CD4-positive, alpha-beta memory T cell (primary cell): ENCODE results near the gene TCF7L2. TPM values are rescaled to one million over a fixed set of nuclear protein-coding genes. Genes with fewer than 3 reads are reported as not detected.
A peak's percentile ranks its signal among the peaks of the same experiment; 100 is the strongest.

Source experiments
- CTCF ChIA-PET: fragments of 350-600 bp; sonication (Branson Sonifier 250); formaldehyde crosslinking; loops from one replicate; lab custom pipeline; 2021; ENCODE audit warnings: inconsistent platforms; ENCODE audit not compliant: partially characterized antibody; lab: Charles Lee
- POLR2A ChIA-PET: fragments of 350-600 bp; sonication (Branson Sonifier 250); formaldehyde crosslinking; loops from one replicate; lab custom pipeline; 2021; ENCODE audit not compliant: partially characterized antibody; lab: Charles Lee
- DNase-seq, 5 donors: peaks; one replicate each; pipeline versions ENCODE4 v3.0.0 to v3.0.0-alpha.2; 2020 to 2022; ENCODE audit warnings: mixed read lengths in 1 of 5
- H3K27ac ChIP-seq: one replicate; pipeline ENCODE4 v1.7.0; 2013; ENCODE audit warnings: low read depth, low read length
- H3K27me3 ChIP-seq: 2 replicates; pipeline ENCODE4 v1.7.0; 2013; ENCODE audit warnings: mild to moderate bottlenecking, low read length, moderate library complexity; ENCODE audit not compliant: insufficient read depth
- H3K36me3 ChIP-seq: 2 replicates; pipeline ENCODE4 v1.7.0; 2013; ENCODE audit warnings: mild to moderate bottlenecking, low read length, moderate library complexity; ENCODE audit not compliant: insufficient read depth
- H3K4me1 ChIP-seq: 2 replicates; pipeline ENCODE4 v1.7.0; 2013; ENCODE audit warnings: mild to moderate bottlenecking, low read length, moderate library complexity; ENCODE audit not compliant: insufficient read depth
- H3K4me3 ChIP-seq, 2 donors: one replicate each; pipeline ENCODE4 v1.7.0; 2013; ENCODE audit warnings: low read length in 2 of 2, mild to moderate bottlenecking in 1 of 2
- H3K9me3 ChIP-seq, 2 donors: one replicate each; pipeline ENCODE4 v1.7.0; 2013; ENCODE audit warnings: low read length in 2 of 2, control low read depth in 1 of 2; ENCODE audit not compliant: control insufficient read depth in 1 of 2
- H3K27ac Mint-ChIP-seq, 7 donors: one replicate each; pipeline ENCODE4 v1.8.0; 2020 to 2021; ENCODE audit warnings: mixed read lengths in 7 of 7, mild to moderate bottlenecking in 6 of 7, inconsistent platforms in 3 of 7, moderate library complexity in 3 of 7
- H3K27me3 Mint-ChIP-seq, 2 donors: one replicate each; pipeline ENCODE4 v1.8.0; 2020 to 2021; ENCODE audit warnings: mixed read lengths in 2 of 2
- H3K36me3 Mint-ChIP-seq, 2 donors: one replicate each; pipeline ENCODE4 v1.8.0; 2020 to 2021; ENCODE audit warnings: mixed read lengths in 2 of 2, inconsistent platforms in 1 of 2, mild to moderate bottlenecking in 1 of 2
- H3K4me1 Mint-ChIP-seq, 4 donors: one replicate each; pipeline ENCODE4 v1.8.0; 2020 to 2021; ENCODE audit warnings: mixed read lengths in 4 of 4, mild to moderate bottlenecking in 1 of 4
- H3K4me3 Mint-ChIP-seq, 8 donors: one replicate each; pipeline ENCODE4 v1.8.0; 2020 to 2021; ENCODE audit warnings: mixed read lengths in 8 of 8, mild to moderate bottlenecking in 7 of 8, moderate library complexity in 6 of 8, inconsistent platforms in 3 of 8
- H3K9me3 Mint-ChIP-seq, 8 donors: one replicate each; pipeline ENCODE4 v1.8.0; 2020 to 2021; ENCODE audit warnings: mixed read lengths in 8 of 8, mild to moderate bottlenecking in 5 of 8, inconsistent platforms in 3 of 8, moderate library complexity in 1 of 8
- intact Hi-C: fragments of 100-400 bp; cut with micrococcal nuclease; formaldehyde crosslinking; loops from one replicate; pipeline ENCODE4 v1.15.1; 2023
- polyA plus RNA-seq, 2 donors: library from polyadenylated mRNA; unstranded; fragments of 300-500 nt; fragmentation: Illumina TruSeq; gene quantifications; one replicate each; pipeline ENCODE4 v1.2.3, GENCODE V29; 2021
- total RNA-seq, 2 experiments: library from RNA; stranded (reverse); gene quantifications; one replicate each; pipeline ENCODE4 v1.2.3, GENCODE V29; 2021

The TCF7L2 gene
- total and polyA plus RNA-seq, 4 experiments from 2014 or later: 0.16 to 3.2 (median 1.8) TPM

GRCh38 chr10:112948196-112948595, 1.9 kb upstream of the TCF7L2 start:
- Mint-ChIP-seq H3K9me3 (no peaks in the 10 kb centered on the region), H3K36me3 (peaks cover 0 to 9% of the 10 kb centered on the region in 2 donors), H3K4me1 (peaks cover 14 to 35% (median 15%) of the 10 kb centered on the region in 4 donors), H3K4me3 (no peak overlapping the region), H3K27me3 (peaks cover 7 to 13% of the 10 kb centered on the region in 2 donors), H3K27ac (peak overlapping the region in 4 of 7 donors; percentile 2 to 76 (median 74))
- intact Hi-C loops: no loop called here
- Histone ChIP-seq H3K4me3 (no peak overlapping the region), H3K27ac (no peak overlapping the region), H3K4me1 (peaks cover 24% of the 10 kb centered on the region), H3K27me3 (peaks cover 5% of the 10 kb centered on the region), H3K36me3 (no peaks in the 10 kb centered on the region), H3K9me3 (no peaks in the 10 kb centered on the region)
- ChIA-PET POLR2A (no interaction called here), CTCF (no interaction called here)
- no peak for DNase-seq

GRCh38 chr10:112949143-112949823, 764 bp upstream of the TCF7L2 start:
- H3K27me3 Mint-ChIP-seq: peaks cover 14 to 15% of the 10 kb centered on the region in 2 donors
- peaks cover 5% of the 10 kb centered on the region for H3K27me3 ChIP-seq
- intact Hi-C loops: no loop called here
- H3K36me3 Mint-ChIP-seq: peaks cover 0 to 9% of the 10 kb centered on the region in 2 donors
- H3K4me3 Mint-ChIP-seq: peak overlapping the region; percentile 94 to 100 (median 96)
- no peaks in the 10 kb centered on the region for H3K36me3 ChIP-seq
- H3K4me3 ChIP-seq: no peak overlapping the region
- no peaks in the 10 kb centered on the region for H3K9me3 ChIP-seq
- no peak for DNase-seq
- ChIA-PET POLR2A (interaction anchor here (0.7 kb wide), 1 partner anchor 22 kb away, joined by 3 read pairs; no protein-coding TSS in a partner anchor), CTCF (interaction anchor here (1.3 kb wide), 1 partner anchor 112 kb away, joined by 3 read pairs; no protein-coding TSS in a partner anchor)
- peaks cover 24% of the 10 kb centered on the region for H3K4me1 ChIP-seq
- H3K27ac ChIP-seq: no peak overlapping the region
- no peaks in the 10 kb centered on the region for H3K9me3 Mint-ChIP-seq
- H3K4me1 Mint-ChIP-seq: peaks cover 14 to 45% (median 15%) of the 10 kb centered on the region in 4 donors
- H3K27ac Mint-ChIP-seq: peak overlapping the region in 6 of 7 donors; percentile 32 to 97 (median 91)

GRCh38 chr10:112950714-112951358, 789 bp downstream of the TCF7L2 start:
- Histone ChIP-seq H3K27me3 (peaks cover 9% of the 10 kb centered on the region), H3K4me3 (peak overlapping the region; percentile 57 to 63), H3K36me3 (no peaks in the 10 kb centered on the region), H3K27ac (peak overlapping the region; percentile 6), H3K9me3 (no peaks in the 10 kb centered on the region), H3K4me1 (peaks cover 24% of the 10 kb centered on the region)
- Mint-ChIP-seq H3K36me3 (peaks cover 0 to 9% of the 10 kb centered on the region in 2 donors), H3K9me3 (no peaks in the 10 kb centered on the region), H3K4me1 (peaks cover 14 to 45% (median 19%) of the 10 kb centered on the region in 4 donors), H3K27ac (peak overlapping the region; percentile 84 to 97 (median 92)), H3K4me3 (peak overlapping the region; percentile 93 to 100 (median 95)), H3K27me3 (peaks cover 16 to 18% of the 10 kb centered on the region in 2 donors)
- intact Hi-C loops: loop anchor here (2.0 to 5.0 kb wide), 2 partner anchors 56 to 431 kb away; no protein-coding TSS in a partner anchor
- POLR2A ChIA-PET: interaction anchor here (1.0 kb wide), 1 partner anchor 434 kb away, joined by 3 read pairs; no protein-coding TSS in a partner anchor
- CTCF ChIA-PET: interaction anchor here (0.6 to 1.3 kb wide), 2 partner anchors 51 to 1835 kb away, joined by 3 to 4 read pairs; no protein-coding TSS in a partner anchor
- DNase-seq: peak; percentile 10 to 53 (median 21)

GRCh38 chr10:112951359-112952281, 1.6 kb downstream of the TCF7L2 start:
- H3K9me3 Mint-ChIP-seq: no peaks in the 10 kb centered on the region
- Histone ChIP-seq H3K27me3 (peaks cover 11% of the 10 kb centered on the region), H3K9me3 (no peaks in the 10 kb centered on the region), H3K36me3 (no peaks in the 10 kb centered on the region), H3K4me1 (peaks cover 24% of the 10 kb centered on the region), H3K4me3 (peak overlapping the region; percentile 68 to 76), H3K27ac (no peak overlapping the region)
- H3K27me3 Mint-ChIP-seq: peaks cover 16 to 21% of the 10 kb centered on the region in 2 donors
- ChIA-PET CTCF (no interaction called here), POLR2A (no interaction called here)
- H3K4me1 Mint-ChIP-seq: peaks cover 15 to 45% (median 21%) of the 10 kb centered on the region in 4 donors
- intact Hi-C loops: loop anchor here (2.0 to 5.0 kb wide), 2 partner anchors 55 to 431 kb away; no protein-coding TSS in a partner anchor
- peak; percentile 31 to 58 (median 42) for DNase-seq
- H3K27ac Mint-ChIP-seq: peak overlapping the region; percentile 86 to 97 (median 93)
- peaks cover 0 to 9% of the 10 kb centered on the region in 2 donors for H3K36me3 Mint-ChIP-seq
- H3K4me3 Mint-ChIP-seq: peak overlapping the region; percentile 92 to 98 (median 94)

GRCh38 chr10:112952282-112953173, 2.5 kb downstream of the TCF7L2 start:
- Mint-ChIP-seq H3K4me3 (peak overlapping the region; percentile 92 to 98 (median 94)), H3K36me3 (peaks cover 0 to 9% of the 10 kb centered on the region in 2 donors), H3K4me1 (peaks cover 15 to 45% (median 21%) of the 10 kb centered on the region in 4 donors), H3K27ac (peak overlapping the region in 3 of 7 donors; percentile 30 to 97 (median 63)), H3K9me3 (no peaks in the 10 kb centered on the region), H3K27me3 (peaks cover 18 to 21% of the 10 kb centered on the region in 2 donors)
- Histone ChIP-seq H3K36me3 (no peaks in the 10 kb centered on the region), H3K27ac (no peak overlapping the region), H3K4me1 (peaks cover 24% of the 10 kb centered on the region), H3K27me3 (peaks cover 12% of the 10 kb centered on the region), H3K9me3 (no peaks in the 10 kb centered on the region), H3K4me3 (peak overlapping the region; percentile 68 to 76)
- intact Hi-C loops: loop anchor here (5.0 kb wide), 1 partner anchor 430 kb away; no protein-coding TSS in a partner anchor
- DNase-seq: no peak
- POLR2A ChIA-PET: no interaction called here
- CTCF ChIA-PET: no interaction called here
